OCI-LY3 (cell line): ENCODE measurements around the gene TRIP10.
"Not testable (repeated sequence)": the region's sequence is repeated elsewhere in the genome, so short reads cannot be mapped to it uniquely, and the experiment has no call there.

ENCODE experiments used
- H2AFZ ChIP-seq: fragments of 200-600, 300-600 bp; shearing (Covaris generic); 2 replicates; pipeline ENCODE4 v1.6.0; 2014; ENCODE audit warnings: antibody characterized with exemption, low read depth, low read length
- H3K27ac ChIP-seq: fragments of 200-600, 300-600 bp; sonication (generic); 2 replicates; pipeline ENCODE4 v1.5.1; 2014; ENCODE audit warnings: mild to moderate bottlenecking, low read length, moderate library complexity, mixed read lengths
- H3K27me3 ChIP-seq: fragments of 200-600, 300-600 bp; sonication (generic); 2 replicates; pipeline ENCODE4 v1.6.1; 2014; ENCODE audit warnings: low read depth, low read length, mixed read lengths
- H3K36me3 ChIP-seq: fragments of 200-600, 300-600 bp; sonication (generic); replicated peaks from 2 replicates; pipeline ENCODE3; 2014; ENCODE audit warnings: low read depth, low read length, mixed read lengths
- H3K4me1 ChIP-seq: fragments of 300-600, 200-600 bp; sonication (generic); 2 replicates; pipeline ENCODE4 v1.6.1; 2014; ENCODE audit warnings: low read length, mixed read lengths
- H3K4me2 ChIP-seq: fragments of 200-600, 300-600 bp; sonication (generic); 2 replicates; pipeline ENCODE4 v1.6.1; 2014; ENCODE audit warnings: low read length, mixed read lengths
- H3K4me3 ChIP-seq: fragments of 300-600, 200-600 bp; sonication (generic); 2 replicates; pipeline ENCODE4 v1.5.1; 2014; ENCODE audit warnings: antibody characterized with exemption, mild to moderate bottlenecking, low read length, moderate library complexity
- H3K79me2 ChIP-seq: fragments of 300-600, 200-600 bp; shearing (Covaris generic); 2 replicates; pipeline ENCODE4 v1.6.1; 2014; ENCODE audit warnings: mild to moderate bottlenecking, low read length, mixed read lengths
- H3K9ac ChIP-seq: fragments of 300-600, 200-600 bp; shearing (Covaris generic); 2 replicates; pipeline ENCODE4 v1.6.0; 2014; ENCODE audit warnings: mild to moderate bottlenecking, low read length, moderate library complexity
- H3K9me3 ChIP-seq: fragments of 200-600, 300-600 bp; shearing (Covaris generic); 2 replicates; pipeline ENCODE4 v1.6.1; 2014; ENCODE audit warnings: low read length, mixed read lengths; ENCODE audit not compliant: insufficient read depth
- H4K20me1 ChIP-seq: fragments of 200-600, 300-600 bp; sonication (generic); 2 replicates; pipeline ENCODE4 v1.6.1; 2016; ENCODE audit warnings: low read length, mixed read lengths; ENCODE audit not compliant: insufficient read depth
- EZH2phosphoT487 ChIP-seq: fragments of 200-600 bp; shearing (Covaris generic); IDR thresholded peaks from 2 replicates; pipeline ENCODE4 v1.6.1; 2018; ENCODE audit warnings: antibody characterized with exemption, mixed run types, low read depth
- TF ChIP-seq, protein P1 (sequence below): fragments of 200-600, 300-600 bp; sonication (generic); IDR thresholded peaks from 2 replicates; pipeline ENCODE4 v1.5.1; 2014; ENCODE audit warnings: antibody characterized with exemption, low read length, low read depth

Gene TRIP10

DNA sequence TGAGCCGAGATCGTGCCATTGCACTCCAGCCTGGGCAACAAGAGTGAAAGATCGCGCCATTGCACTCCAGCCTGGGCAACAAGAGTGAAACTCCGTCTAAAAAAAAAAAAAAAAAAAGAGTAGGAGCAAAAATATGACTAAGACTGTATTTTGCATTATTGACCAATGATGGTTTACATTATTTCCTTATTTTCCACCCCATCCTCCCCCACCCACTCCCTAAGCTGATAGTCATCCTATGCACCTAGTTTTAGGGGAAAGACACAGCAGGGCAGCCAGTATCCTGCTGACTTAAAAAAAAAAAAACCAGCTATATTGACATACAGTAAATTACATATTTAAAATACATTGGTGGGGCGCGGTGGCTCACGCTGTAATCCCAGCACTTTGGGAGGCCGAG lies 58.2 kb downstream of the TRIP10 start:
- Histone ChIP-seq H4K20me1 (peaks cover 38% of the 10 kb centered on the region), H3K4me3 (no peak overlapping the region), H3K79me2 (peaks cover 77% of the 10 kb centered on the region), H3K9ac (no peak overlapping the region), H3K4me1 (peaks cover 18% of the 10 kb centered on the region), H3K27me3 (no peaks in the 10 kb centered on the region), H2AFZ (no peak overlapping the region), H3K9me3 (no peaks in the 10 kb centered on the region), H3K27ac (no peak overlapping the region), H3K36me3 (peaks cover 23% of the 10 kb centered on the region), H3K4me2 (no peak overlapping the region)
- no peak for TF ChIP-seq EZH2phosphoT487
- TF ChIP-seq, protein P1, sequence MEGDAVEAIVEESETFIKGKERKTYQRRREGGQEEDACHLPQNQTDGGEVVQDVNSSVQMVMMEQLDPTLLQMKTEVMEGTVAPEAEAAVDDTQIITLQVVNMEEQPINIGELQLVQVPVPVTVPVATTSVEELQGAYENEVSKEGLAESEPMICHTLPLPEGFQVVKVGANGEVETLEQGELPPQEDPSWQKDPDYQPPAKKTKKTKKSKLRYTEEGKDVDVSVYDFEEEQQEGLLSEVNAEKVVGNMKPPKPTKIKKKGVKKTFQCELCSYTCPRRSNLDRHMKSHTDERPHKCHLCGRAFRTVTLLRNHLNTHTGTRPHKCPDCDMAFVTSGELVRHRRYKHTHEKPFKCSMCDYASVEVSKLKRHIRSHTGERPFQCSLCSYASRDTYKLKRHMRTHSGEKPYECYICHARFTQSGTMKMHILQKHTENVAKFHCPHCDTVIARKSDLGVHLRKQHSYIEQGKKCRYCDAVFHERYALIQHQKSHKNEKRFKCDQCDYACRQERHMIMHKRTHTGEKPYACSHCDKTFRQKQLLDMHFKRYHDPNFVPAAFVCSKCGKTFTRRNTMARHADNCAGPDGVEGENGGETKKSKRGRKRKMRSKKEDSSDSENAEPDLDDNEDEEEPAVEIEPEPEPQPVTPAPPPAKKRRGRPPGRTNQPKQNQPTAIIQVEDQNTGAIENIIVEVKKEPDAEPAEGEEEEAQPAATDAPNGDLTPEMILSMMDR: no peak

DNA sequence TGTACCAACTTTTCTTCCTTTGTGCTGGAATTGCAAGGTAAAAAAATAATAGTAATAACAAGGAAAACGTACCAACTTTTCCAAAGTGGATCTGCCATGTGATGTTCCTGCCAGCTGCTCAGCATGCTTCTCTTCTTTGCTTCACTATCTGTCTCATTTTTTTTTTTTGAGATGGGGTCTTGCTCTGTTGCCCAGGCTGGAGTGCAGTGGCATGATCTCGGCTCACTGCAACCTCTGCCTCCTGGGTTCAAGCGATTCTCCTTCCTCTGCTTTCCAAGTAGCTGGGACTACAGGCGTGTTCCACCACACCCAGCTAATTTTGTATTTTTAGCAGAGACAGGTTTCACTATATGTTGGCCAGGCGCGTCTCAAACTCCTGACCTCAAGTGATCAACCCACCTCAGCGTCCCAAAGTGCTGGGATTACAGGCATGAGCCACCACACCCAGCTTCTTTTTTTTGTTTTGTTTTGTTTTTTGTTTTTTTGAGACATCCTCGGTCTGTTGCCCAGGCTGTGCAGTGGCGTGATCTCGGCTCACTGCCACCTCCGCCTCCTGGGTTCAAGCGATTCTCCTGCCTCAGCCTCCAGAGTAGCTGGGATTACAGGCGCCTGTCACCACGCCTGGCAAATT lies 60.8 kb downstream of the TRIP10 start:
- H3K27ac ChIP-seq, H3K4me2 ChIP-seq, H3K9me3 ChIP-seq, H3K9ac ChIP-seq, H2AFZ ChIP-seq, H3K36me3 ChIP-seq, H3K4me3 ChIP-seq, H3K27me3 ChIP-seq: not testable (repeated sequence)
- peaks cover 72% of the 10 kb centered on the region for H3K79me2 ChIP-seq
- H3K4me1 ChIP-seq: peaks cover 29% of the 10 kb centered on the region
- H4K20me1 ChIP-seq: peaks cover 22% of the 10 kb centered on the region

DNA sequence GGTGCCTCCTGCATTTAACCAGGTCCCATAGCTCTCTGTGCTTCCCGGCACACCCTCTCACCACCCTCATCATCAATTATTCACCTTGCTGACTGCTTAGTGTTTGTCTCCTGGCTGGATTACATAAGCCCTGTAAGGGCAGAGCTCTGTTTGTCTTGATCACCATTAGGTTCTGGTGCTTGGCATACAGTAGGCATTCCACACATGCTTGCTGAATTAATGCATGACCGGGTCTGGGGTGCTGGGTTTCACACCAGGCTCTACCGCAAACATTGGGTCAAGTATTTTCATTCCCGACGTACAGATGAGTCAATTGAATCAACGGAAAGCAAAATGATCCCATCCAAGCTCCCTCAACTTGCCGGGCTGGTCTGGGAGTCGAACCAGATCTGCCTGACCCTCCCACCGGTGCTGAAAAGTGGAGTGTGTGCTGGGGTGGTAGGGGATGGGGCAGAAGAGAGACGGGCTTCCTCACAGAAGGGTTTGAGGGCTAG lies 61.6 kb downstream of the TRIP10 start:
- Histone ChIP-seq H3K9me3 (no peaks in the 10 kb centered on the region), H3K4me3 (peak overlapping the region; percentile 74), H3K36me3 (peaks cover 9% of the 10 kb centered on the region), H3K4me2 (peak overlapping the region; percentile 86), H3K79me2 (peaks cover 68% of the 10 kb centered on the region), H3K27ac (peak overlapping the region; percentile 88), H4K20me1 (peaks cover 22% of the 10 kb centered on the region), H3K9ac (peak overlapping the region; percentile 72), H2AFZ (no peak overlapping the region), H3K27me3 (no peaks in the 10 kb centered on the region), H3K4me1 (peaks cover 29% of the 10 kb centered on the region)
- TF ChIP-seq, protein P1: no peak
- TF ChIP-seq EZH2phosphoT487: no peak
